ENCODE results near the gene PLCH2.
"Not testable (repeated sequence)": the region's sequence is repeated elsewhere in the genome, so short reads cannot be mapped to it uniquely, and the experiment has no call there.

The PLCH2 gene

DNA sequence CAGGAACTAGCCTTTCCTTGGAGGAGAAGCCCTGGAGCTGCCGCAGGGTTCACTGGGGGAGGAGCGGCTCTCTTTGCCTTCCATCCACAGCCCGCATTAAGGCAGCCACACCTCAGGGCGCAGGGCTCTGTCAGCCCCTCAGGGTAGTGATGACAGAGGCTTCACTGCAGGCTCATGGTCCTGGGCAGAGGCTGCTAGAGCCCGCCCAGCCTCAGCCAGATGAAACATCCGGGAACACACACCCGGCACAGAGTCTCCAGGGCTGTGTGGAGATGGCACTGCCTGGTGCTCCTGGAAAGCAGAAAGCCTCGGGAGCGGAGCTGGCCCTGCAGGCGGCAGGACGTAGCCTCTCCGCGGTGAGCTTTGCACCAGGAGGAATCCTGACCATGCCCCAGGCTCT lies 34.3 kb upstream of the PLCH2 start:
- DNase-seq = no peak

DNA sequence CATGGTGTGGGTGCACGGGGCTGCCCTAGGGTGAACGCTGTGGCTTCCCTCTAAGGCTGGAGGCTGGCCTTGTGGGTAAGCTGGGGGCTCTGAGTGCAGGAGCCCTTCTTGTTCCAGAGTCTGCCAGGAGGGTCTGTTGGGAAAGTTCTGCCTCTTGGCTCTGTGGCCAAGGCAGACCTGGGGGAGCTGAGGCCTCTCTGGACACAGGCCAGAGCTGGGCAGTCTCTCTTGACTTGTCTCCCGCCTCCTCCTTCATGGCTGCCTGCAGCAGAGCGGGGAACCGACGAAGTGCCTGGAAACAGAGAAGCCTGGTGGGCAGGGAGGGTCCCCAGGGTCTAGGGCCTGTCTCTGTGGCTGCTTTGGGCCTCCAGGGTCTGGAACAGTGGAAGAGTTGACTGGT lies 33.4 kb upstream of the PLCH2 start:
- no peak for DNase-seq

DNA sequence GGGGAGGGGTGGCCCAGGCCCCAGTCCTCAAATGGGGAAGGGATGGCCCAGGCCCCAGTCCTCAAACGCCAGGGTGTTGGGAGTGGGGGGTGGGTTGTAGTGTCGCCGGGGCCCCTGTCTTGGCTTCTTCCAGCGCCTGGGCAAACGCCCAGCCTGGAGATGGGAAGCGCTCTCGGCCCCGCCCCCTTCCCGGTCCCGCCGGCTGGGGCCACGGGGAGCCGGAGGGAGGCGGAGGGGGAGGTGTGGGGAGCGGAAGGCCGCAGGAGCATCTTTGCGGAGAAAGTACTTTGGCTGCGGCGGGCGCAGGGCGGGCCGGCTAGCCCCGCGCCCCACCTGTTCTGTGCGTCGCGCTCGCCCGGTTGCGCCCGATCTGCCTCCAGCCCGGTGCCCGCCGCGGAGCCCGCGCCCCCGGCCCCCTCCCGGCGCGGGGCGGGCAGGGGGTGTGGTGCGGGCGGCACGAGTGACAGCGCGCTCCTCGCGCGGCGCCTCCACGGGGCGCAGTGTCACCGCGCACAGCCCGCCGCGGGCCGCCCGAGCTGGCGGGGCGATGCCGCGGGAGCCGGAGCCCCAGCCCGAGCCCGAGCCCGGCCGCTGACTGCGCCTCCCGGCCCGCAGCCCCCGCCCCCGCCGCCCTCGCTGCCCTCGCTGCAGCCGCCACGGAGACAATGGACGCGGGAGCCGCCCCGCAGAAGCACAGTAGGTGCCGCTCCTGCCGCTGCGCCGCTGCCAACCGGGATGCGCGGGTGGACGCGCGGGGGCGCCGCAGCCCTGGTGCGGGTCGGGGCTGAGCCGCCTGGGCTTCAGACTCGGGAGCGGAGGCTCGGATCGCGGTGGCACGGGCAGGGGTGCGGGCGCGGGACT lies 32.6 kb upstream of the PLCH2 start:
- peak; percentile 25 for DNase-seq

DNA sequence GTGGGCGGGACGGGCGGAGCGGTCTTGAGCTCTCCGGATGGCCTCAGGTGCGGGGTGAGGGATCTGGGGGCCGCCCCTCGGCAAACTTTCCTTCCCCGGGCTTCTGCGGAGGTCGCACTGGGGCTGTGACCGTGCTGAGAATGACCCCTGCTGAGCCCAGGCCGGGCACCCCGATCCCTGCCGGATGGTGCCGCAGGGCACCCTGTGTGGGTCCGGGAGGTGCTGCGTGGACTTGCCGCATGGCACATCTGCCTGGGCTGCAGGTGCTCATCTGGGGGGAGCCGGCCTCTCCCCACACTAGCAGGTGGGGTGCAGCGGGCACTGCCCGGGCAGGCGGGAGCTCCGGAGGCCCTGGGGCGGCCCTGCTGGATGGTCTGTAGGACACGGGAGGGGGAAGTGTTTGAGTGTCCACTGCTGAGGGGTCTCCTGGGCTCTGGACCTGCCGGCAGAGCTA lies 31.9 kb upstream of the PLCH2 start:
- DNase-seq = no peak

DNA sequence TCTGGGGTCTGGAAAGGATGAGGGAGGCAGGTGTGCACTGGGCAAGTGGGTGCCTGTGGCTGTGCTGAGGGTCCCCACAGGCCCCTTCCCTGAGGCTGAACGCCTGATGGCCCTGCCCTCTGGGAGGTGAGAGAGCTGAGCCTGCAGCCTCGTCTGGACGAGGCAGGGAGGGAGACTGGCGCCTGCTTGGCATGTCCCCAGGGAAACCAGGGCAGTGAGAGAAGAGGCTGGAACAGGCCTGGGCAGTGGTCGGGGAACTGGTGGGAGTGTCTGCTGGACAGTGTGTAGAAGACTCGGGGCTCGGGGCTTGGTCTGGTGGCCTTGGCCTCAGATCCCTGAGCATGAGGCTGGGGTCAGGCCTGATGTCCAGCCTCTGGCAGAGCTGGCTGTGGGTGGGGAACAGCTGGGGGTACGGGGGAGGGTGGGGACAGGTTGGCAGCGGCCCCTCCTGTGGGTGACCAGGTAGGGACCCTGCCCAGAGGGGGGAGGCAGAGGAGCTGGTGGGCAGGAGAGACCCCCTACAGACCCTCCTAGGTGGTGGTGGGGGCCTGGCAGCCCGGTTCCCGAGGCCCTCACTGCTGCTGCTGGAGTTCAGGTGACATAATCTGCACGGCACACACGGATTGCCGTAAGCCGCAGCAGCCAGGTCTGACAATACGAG lies 30.8 kb upstream of the PLCH2 start:
- DNase-seq = no peak

DNA sequence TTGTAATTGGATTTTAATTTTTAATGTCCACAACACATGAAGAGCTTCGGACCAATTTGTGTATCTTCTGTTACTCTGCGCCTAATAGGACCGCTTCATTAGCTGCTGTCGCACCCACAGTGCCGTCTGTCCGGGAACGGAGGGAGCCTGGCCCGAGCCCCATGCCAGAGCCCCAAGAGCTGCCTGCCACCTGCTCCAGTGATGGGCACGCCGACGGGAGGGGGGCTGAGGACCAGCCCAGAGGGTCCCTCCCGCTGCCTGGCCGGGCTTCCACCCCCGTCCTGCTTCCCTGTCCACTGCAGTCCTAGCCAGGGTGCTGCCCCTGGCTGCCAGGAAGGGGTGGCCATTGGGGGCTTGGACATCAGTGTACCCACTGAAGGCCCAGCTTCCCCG lies 30.3 kb upstream of the PLCH2 start:
- DNase-seq = no peak

DNA sequence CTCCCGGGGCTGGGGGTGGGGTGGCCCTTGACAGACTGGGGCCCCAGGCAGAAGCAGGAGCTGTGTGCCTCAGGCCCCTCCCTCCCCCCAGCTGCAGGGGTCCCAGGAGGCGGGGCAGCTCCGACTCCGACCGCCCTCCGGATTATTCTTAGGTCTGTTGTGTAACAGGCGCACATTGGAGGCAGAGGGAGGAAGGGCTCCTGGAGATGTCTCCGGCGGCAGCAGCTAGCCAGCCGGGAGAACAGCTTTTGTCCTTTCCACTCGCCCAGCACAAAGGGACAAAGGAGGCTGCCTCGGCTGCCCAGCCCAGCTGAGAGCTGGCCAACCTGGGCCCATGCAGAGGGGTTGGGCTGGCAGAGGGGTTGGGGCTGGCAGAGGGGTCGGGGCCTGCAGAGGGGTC lies 29.7 kb upstream of the PLCH2 start:
- DNase-seq = no peak

DNA sequence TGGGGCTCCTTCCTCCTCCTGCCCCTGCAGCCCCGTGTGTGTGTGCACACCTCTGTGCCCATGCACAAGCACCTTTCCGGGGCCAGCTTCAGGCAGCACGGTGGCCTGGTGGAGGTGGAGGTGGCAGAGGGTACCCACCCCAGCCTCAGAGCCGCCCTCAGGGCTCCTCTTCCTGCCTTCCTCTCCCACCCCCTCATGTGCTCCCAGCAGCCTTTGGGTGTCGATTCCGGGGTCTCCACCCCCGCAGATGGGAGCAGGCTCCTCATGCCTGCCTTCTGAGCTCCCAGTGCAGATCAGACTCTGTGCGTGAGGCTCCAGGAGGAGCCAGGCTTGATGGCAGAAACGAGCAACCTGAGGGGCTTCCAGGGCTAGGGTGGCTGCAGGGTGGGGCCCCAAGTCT lies 29.2 kb upstream of the PLCH2 start:
- DNase-seq = no peak

DNA sequence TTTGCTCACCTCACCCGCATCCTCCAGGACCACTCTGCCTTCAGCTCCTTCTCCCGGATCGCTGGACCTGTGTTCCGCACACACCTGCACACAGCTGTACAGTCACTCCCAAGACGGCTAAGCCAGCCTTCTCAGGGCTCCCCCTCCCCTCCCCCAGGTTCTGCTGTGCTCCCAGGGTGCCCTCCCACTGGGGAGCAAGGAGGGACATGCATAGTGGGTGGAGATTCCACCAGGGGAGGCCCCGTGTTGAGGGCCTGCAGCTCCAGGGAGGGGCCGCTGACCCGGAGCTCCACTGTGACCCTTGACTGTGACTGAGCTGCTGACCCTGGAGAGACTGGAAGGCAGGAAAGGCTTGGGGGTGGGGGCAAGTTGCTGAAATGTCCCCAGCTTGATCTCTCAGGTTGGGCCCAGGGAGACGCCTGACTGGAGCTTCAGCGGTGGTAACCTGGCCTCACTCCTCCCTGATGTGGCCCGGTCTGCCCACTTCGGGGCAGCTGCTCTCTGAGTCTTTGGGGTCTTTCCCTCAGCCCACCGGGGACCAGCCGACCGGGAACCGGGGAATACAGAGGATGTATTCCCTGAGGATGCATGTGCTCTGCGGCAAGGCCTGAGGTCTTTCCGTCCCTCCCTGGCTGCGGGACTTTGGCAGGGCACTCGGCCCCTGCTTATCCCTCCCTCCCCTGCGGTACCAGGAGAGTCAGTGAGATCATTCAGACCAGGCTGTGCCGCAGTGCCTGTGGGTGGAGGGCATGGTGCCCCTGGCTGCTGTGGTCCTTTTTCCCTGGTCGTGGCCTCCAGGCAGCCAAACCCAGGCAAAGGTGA lies 28.6 kb upstream of the PLCH2 start:
- DNase-seq = no peak

DNA sequence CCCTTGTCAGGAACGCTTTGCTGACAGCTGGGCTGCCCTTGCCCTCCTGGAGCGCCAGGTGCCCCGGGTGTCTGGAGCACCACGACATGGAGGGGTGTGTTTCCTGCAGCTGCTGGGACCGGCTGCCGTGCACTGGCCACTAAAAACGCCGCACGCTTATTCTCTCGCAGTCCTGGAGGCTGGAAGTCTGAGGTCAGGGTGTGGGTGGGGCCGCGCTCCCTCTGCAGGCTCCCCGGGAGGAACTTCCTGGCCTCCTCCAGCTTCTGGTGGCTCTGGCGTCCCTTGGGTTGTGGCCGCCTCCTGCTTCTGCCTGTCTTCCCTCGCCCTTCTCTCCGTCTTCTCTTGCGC lies 28.0 kb upstream of the PLCH2 start:
- no peak for DNase-seq

DNA sequence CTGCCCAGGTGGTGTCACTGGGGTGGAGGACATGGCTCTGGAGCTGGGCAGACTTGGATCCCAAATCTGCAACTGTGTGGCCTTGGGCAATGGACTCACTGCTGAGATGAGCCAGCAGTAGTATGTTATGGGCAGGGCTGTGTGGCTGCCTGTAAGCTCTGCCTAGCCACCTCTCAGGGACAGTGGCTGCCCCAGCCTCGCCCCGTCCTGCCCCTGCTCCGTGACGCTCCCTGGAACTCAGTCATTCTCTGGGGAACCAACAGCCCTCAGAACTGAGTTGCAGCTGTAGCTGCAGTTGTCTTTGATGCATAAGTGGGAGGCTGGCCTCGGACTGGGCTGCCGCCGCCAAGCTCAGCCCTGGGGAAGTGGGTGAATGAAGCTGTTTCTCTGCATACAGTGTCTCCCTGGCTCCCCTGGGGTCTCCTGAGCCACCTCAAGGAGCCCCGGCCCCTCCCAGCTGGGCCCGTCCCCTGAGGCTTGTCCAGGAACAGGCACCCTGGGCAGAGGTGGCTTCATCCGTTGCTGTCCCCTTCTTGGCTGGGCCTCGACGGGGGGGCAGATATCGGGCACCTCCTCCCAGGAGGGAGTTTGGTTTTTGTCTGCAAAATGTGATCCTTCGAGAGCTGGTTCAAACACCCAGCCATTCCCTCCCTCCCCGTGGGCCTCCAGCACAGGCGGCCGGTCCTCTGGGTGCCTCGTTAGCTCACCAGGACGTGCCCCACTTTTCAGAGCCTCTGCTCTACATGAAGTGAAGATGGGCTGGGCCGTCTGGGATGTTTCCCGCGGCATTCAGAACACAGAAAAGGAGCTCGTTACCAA lies 26.2 kb upstream of the PLCH2 start:
- DNase-seq = no peak

DNA sequence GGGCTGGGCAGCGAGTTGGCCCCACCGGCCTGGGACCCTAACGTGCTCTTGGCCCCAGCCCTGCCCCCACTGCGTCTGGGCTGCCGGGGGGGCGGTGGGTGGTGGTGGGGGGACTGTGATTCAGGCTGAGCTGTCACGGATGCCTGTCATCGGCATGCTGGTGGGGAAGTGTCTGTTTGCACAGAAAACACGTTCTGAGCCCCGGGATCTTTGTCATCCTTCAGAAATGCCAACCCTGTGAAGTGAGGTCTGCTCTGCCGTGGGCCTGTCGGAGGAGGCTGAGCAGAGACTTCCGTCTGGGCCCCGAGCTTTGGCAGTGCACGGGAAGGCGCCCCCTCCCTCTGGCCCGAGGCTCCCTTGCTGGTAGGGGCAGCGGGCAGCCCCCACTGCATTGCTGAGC lies 24.3 kb upstream of the PLCH2 start:
- DNase-seq = no peak

DNA sequence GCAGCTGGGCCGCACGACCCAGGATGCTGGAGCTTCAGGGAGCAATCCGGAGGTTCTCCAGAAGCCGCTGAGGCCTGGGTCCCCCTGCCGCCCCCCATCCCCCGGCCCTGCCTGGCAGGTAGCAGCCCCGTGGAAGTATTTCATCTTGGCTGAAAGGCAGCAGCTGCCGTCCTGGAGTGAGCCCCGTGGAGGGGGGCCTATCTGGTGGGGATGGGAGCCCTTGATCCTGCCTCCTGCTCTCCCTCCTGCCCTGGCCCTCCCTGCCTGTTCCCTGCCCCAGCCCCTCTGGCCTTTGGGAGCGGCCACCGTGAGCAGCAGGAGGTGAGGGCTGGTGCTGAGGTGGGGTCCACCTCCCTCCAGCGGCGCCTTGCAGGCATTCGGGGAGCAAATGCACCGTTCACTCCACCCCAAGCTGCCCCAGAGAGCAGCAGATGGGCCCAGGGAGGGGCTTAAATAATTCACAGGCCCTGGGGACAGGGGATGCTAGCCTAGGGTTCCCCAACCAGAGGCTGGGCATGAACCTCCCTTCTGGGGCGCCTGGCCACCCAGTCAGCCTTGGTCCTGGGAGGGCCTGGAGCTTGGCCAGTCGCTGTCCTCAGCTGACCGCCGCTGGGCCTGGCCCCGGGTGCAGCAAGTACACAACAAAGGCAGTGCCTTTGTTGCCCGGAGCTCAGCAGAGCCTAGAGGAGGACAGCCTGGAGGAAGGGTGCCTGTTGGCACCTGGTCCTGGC lies 23.7 kb upstream of the PLCH2 start:
- DNase-seq = no peak

DNA sequence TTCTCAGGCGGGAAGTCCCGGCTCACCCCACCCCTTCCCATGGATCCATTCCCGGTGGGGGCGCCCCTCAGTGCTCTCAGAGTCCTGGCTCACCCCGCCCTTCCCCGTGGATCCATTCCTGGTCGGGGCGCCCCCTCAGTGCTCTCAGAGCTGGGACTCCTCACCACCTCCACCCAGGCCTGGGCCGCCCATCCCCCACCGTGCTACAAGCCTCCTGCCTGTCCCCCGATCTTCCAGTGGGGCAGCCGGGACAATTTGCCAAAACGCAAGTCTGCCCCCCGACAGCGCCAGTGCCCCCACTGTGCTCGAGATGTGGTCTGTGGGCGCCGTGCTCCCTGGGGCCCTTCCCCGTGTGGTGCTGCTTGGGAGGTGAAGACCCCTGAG lies 23.2 kb upstream of the PLCH2 start:
- DNase-seq = no peak

DNA sequence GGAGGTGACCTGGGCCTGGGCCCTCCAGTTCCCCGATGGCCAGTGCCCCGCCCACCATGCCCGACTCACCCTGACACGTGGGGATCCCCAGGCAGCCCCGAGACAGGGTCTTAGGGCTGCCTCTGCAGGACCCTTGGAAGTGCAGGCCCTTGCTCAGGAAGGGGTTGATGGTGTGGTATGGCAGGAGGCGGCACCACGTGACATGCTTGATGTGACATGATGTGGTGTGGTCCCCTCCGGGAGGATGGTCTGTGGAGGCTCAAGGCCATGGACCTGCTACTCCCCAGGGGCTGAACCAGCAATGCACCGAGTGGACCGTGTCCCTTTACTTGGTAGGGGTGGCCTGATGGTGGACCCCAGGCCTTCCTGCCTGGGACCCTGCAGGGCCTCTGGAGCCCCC lies 21.9 kb upstream of the PLCH2 start:
- no peak for DNase-seq

DNA sequence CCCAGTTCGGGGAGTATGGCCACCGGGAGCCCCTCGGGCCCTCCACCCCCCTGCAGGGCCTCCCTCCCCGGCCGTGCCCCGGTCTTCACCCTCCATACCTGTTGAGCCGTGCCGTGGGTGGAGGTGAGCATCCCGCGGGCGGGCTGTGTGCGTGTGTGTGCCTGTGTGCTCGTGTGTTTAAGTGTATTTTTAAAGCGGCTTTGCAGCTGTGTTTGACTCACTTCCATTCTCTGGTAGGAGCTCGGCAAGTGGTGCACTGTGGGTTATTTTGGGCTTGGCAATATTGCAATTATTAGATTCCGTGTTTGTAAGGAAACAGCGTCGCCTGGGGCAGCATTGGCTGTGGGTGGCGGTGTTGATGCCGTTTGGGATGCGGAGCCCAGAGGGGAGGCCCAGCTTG lies 20.3 kb upstream of the PLCH2 start:
- DNase-seq = no peak

DNA sequence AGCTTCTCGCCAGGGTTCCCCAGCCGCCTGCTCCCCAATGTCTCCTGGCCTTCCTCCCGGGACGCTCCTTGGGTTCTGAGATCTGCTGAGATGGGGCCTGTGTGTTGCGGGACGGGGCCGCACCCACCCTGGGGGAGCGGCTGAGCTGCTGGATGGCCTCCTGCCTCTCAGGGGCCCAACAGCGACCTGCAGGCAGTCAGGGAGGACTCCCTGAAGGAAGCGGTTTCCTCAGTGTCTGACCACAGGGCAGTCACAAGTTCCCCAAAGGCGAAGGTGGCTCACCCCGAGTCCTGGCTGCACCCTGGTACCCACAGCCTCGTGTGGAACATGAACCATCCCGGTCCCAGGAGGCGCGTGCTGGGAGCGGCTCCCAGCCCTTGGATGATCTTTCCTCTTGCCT lies 18.6 kb upstream of the PLCH2 start:
- no peak for DNase-seq

DNA sequence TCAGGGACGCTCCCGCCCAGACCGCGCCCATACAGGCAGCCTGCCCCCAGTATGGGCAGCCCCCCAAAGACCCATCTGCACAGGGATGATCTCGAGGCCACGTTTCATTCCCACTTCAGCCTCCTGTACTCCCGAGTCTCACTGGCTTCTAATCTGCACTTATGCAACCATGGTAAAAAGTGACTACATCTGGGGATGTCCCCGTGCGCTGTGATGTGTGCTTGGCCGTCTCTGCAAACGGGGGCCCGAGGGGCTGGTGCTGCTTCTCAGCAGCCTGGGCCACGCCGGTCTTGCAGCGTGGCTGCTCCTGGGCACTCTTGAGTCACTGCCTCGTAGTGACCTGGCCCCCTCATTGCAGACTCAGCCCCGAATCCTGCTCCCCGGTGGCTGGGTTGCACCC lies 17.4 kb upstream of the PLCH2 start:
- DNase-seq = no peak

DNA sequence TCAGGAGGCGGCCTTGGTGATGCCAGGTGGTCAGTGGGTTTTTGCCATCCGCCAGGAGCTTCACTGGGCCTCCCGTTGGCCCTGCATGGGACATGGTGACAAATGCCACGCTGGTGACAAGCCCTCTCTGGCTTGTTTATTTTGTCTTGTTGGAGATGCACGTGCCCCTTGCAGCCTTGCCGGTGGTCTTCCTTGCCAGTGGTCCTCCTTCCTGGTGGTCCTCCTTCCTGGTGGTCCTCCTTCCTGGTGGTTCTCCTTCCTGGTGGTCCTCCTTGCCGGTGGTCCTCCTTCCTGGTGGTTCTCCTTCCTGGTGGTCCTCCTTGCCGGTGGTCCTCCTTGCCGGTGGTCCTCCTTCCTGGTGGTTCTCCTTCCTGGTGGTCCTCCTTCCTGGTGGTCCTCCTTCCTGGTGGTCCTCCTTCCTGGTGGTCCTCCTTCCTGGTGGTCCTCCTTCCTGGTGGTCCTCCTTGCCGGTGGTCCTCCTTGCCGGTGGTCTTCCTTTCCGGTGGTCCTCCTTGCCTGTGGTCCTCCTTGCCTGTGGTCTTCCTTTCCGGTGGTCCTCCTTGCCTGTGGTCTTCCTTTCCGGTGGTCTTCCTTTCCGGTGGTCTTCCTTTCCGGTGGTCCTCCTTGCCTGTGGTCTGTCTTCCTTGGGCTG lies 16.9 kb upstream of the PLCH2 start:
- not testable (repeated sequence) for DNase-seq

DNA sequence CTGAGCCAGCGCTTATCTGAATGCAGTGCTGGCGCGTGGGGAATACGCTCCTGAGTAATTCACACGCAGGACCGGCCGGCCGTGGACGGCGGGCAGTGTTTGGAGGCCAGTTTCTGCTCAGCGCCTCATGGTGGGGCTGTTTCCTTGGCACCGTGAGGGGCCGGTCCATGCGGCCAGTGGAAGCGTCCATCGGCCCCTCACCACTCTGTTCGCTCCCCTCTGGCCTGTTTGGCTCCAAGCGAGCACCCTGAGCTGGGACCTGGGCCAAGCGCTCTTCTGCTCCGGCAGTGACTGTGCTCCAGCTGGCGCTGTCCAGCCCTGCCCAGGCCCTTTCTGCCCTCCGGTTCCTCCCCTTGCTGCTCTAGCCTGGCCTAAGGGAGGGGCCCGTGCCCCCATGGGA lies 16.3 kb upstream of the PLCH2 start:
- no peak for DNase-seq

DNA sequence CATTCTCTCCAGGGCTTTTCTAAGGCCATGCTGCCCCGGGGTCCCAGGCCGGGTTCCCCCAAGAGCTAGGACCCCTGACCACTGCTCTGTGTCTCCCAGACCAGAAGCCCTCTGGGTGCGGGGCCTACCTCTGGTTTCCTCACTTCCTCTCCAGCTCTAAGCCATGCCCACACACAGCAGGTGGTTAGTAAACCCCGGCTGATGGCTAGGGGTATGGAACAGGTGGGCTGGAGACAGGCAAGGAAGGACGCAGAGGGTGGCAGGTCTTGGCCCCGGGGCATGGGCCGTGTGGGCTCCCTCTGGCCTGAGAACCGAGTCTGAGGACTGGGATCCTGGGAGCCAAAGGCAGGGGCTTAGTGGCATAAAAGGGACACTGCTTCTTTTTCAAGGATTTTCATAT lies 15.9 kb upstream of the PLCH2 start:
- no peak for DNase-seq
